Activated T-cell treated with anti-CD3 and anti-CD28 coated beads, Interleukin-2, amount 50 U/mL, for 4 hours (primary cell): ENCODE measurements around the gene PAGE1. TPM values are rescaled to one million over a fixed set of nuclear protein-coding genes. Genes with fewer than 3 reads are reported as not detected.

Source experiments
- ATAC-seq, 2 donors: fragments of 200-7000 bp; cut with Tn5 transposase; one replicate each; pipeline ENCODE4 v1.10.0; 2021
- DNase-seq: peaks from one replicate; pipeline ENCODE4 v3.0.0-alpha.2; 2020
- H3K27me3 Mint-ChIP-seq: one replicate; pipeline ENCODE4 v1.8.0; 2021; ENCODE audit warnings: low read depth, mixed read lengths
- H3K36me3 Mint-ChIP-seq: one replicate; pipeline ENCODE4 v1.8.0; 2022; ENCODE audit warnings: mixed read lengths; ENCODE audit not compliant: insufficient read depth
- H3K4me1 Mint-ChIP-seq: one replicate; pipeline ENCODE4 v1.8.0; 2021; ENCODE audit warnings: low read depth, mixed read lengths
- H3K4me3 Mint-ChIP-seq: one replicate; pipeline ENCODE4 v1.8.0; 2021; ENCODE audit warnings: mild to moderate bottlenecking, moderate library complexity, mixed read lengths
- H3K9me3 Mint-ChIP-seq: one replicate; pipeline ENCODE4 v1.8.0; 2021; ENCODE audit warnings: mixed read lengths
- total RNA-seq, 3 donors: library from RNA; stranded (reverse); gene quantifications; one replicate each; pipeline ENCODE4 v1.2.1, GENCODE V29; 2021

The PAGE1 gene
- total RNA-seq, 3 donors from 2014 or later: not detected

DNA sequence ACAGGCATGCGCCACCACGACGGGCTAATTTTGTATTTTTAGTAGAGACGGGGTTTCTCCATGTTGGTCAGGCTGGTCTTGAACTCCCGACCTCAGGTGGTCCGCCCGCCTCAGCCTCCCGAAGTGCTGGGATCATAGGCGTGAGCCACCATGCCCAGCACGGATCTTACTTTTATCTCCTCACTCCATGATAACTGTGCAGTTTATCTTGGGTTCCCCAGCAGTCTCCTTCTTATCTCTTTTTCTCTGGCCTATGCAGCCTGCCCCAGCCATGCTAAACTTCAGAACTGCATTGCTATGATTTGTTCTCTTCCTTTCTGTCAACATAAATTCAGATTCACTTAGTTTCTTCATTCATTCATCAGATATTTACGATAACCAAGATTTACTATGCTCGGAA, 22.4 kb downstream of the PAGE1 start:
- H3K36me3 Mint-ChIP-seq: no peaks in the 10 kb centered on the region
- no peak overlapping the region for H3K4me3 Mint-ChIP-seq
- no peaks in the 10 kb centered on the region for H3K9me3 Mint-ChIP-seq
- H3K4me1 Mint-ChIP-seq: no peaks in the 10 kb centered on the region
- no peaks in the 10 kb centered on the region for H3K27me3 Mint-ChIP-seq
- no peak for ATAC-seq
- DNase-seq: no peak

DNA sequence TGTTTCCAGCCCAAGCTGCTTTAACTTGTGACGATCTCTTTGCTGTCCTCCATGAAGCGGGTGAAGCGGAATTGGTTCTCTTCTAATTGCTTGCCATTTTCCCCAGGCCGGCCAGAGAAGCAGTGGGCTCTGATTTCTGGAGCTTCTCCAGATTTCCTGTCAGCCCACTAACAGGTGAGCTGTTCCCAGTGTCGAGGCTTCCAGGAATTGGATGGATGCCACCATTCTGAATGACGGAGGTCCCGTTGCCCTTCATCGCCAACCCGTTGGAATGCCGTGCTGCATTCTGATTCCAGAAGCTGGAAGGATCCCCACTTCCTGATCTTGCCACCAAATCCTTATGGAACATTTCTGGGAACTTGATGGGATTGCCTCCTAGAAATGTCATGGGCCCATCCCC, 31.0 kb downstream of the PAGE1 start:
- Mint-ChIP-seq H3K4me1 (no peaks in the 10 kb centered on the region), H3K27me3 (no peaks in the 10 kb centered on the region), H3K4me3 (no peak overlapping the region), H3K9me3 (no peaks in the 10 kb centered on the region), H3K36me3 (no peaks in the 10 kb centered on the region)
- DNase-seq (no peak), ATAC-seq (no peak)

GRCh38 chrX:49661881-49662280, 33.9 kb downstream of the PAGE1 start:
- peaks cover 1% of the 10 kb centered on the region for H3K27me3 Mint-ChIP-seq
- no peaks in the 10 kb centered on the region for H3K4me1 Mint-ChIP-seq
- H3K36me3 Mint-ChIP-seq: no peaks in the 10 kb centered on the region
- no peaks in the 10 kb centered on the region for H3K9me3 Mint-ChIP-seq
- H3K4me3 Mint-ChIP-seq: no peak overlapping the region
- ATAC-seq (no peak), DNase-seq (no peak)

GRCh38 chrX:49659771-49660170, 36.0 kb downstream of the PAGE1 start:
- H3K4me3 Mint-ChIP-seq: no peak overlapping the region
- DNase-seq (no peak), ATAC-seq (no peak)
- H3K27me3 Mint-ChIP-seq: peaks cover 1% of the 10 kb centered on the region
- no peaks in the 10 kb centered on the region for H3K4me1 Mint-ChIP-seq
- no peaks in the 10 kb centered on the region for H3K36me3 Mint-ChIP-seq
- no peaks in the 10 kb centered on the region for H3K9me3 Mint-ChIP-seq

- Mint-ChIP-seq H3K4me3 (no peak overlapping the region), H3K36me3 (no peaks in the 10 kb centered on the region), H3K27me3 (peaks cover 1% of the 10 kb centered on the region), H3K9me3 (no peaks in the 10 kb centered on the region), H3K4me1 (no peaks in the 10 kb centered on the region)
- DNase-seq (no peak), ATAC-seq (no peak)
These were observed 39.3 kb downstream of the PAGE1 start for GRCh38 chrX:49656533-49656932.

GRCh38 chrX:49644991-49645637, 50.7 kb downstream of the PAGE1 start:
- H3K4me1 Mint-ChIP-seq: no peaks in the 10 kb centered on the region
- no peaks in the 10 kb centered on the region for H3K27me3 Mint-ChIP-seq
- ATAC-seq: no peak
- no peak for DNase-seq
- H3K9me3 Mint-ChIP-seq: no peaks in the 10 kb centered on the region
- no peaks in the 10 kb centered on the region for H3K36me3 Mint-ChIP-seq
- H3K4me3 Mint-ChIP-seq: no peak overlapping the region

Other genes starting within 250 kb of the PAGE1 start
- not detected for gene GAGE12C, start 163.8 kb downstream of the PAGE1 start, total RNA-seq
- gene GAGE12D, start 154.3 kb downstream of the PAGE1 start, total RNA-seq: not detected
- not detected for gene GAGE12E, start 144.7 kb downstream of the PAGE1 start, total RNA-seq
- under 1 TPM in 1 of 3 donors, not detected in 2; 0.42 TPM for gene GAGE12F, start 135.1 kb downstream of the PAGE1 start, total RNA-seq
- gene GAGE12G, start 125.6 kb downstream of the PAGE1 start, total RNA-seq: under 1 TPM in 1 of 3 donors, not detected in 2; 0.42 TPM
- gene GAGE12H, start 116.0 kb downstream of the PAGE1 start, total RNA-seq: not detected
- under 1 TPM in 2 of 3 donors, not detected in 1; 0.48 to 0.55 TPM for gene GAGE2A, start 106.5 kb downstream of the PAGE1 start, total RNA-seq
- not detected for gene GAGE1, start 97.0 kb downstream of the PAGE1 start, total RNA-seq
- gene PAGE4, start 133.3 kb upstream of the PAGE1 start, total RNA-seq: not detected
- gene USP27X, start 183.5 kb upstream of the PAGE1 start, total RNA-seq: 1 to 10 TPM; 1.1 to 1.6 (median 1.1) TPM
- gene CLCN5, start 226.6 kb upstream of the PAGE1 start, total RNA-seq: 1 to 10 TPM; 3.0 to 4.4 (median 3.2) TPM